GM18499 (cell line): ENCODE measurements around the gene ADD1.

Experiments
- ATAC-seq: cut with Tn5 transposase; IDR thresholded peaks from one replicate; pipeline ENCODE4 v1.9.1; 2021; ENCODE audit warnings: moderate number of reproducible peaks; ENCODE audit not compliant: insufficient read depth, unreplicated experiment

Gene ADD1

GRCh38 chr4:2855584-2855983 lies 11.9 kb downstream of the ADD1 start:
- no peak for ATAC-seq

- no peak for ATAC-seq
Measured at GRCh38 chr4:2856266-2856665, 12.6 kb downstream of the ADD1 start.

GRCh38 chr4:2857349-2857927 lies 13.8 kb downstream of the ADD1 start:
- ATAC-seq, result no peak

- ATAC-seq, result no peak
Measured at GRCh38 chr4:2858451-2859217, 15.0 kb downstream of the ADD1 start.

- ATAC-seq, result no peak
Measured at GRCh38 chr4:2859514-2859913, 15.9 kb downstream of the ADD1 start.

- ATAC-seq, result no peak
Measured at GRCh38 chr4:2860391-2861348, 17.0 kb downstream of the ADD1 start.

- ATAC-seq, result no peak
Measured at GRCh38 chr4:2861631-2862436, 18.2 kb downstream of the ADD1 start.

- no peak for ATAC-seq
Measured at GRCh38 chr4:2862528-2862927, 18.9 kb downstream of the ADD1 start.

- no peak for ATAC-seq
Measured at GRCh38 chr4:2863649-2864048, 20.0 kb downstream of the ADD1 start.

- ATAC-seq, result no peak
Measured at GRCh38 chr4:2865196-2865780, 21.6 kb downstream of the ADD1 start.

- ATAC-seq, result no peak
Measured at GRCh38 chr4:2866160-2866861, 22.7 kb downstream of the ADD1 start.

- ATAC-seq, result no peak
Measured at GRCh38 chr4:2866891-2867290, 23.2 kb downstream of the ADD1 start.

- no peak for ATAC-seq
Measured at GRCh38 chr4:2867758-2868491, 24.3 kb downstream of the ADD1 start.

GRCh38 chr4:2868877-2869487 lies 25.3 kb downstream of the ADD1 start:
- no peak for ATAC-seq

GRCh38 chr4:2869659-2870058 lies 26.0 kb downstream of the ADD1 start:
- no peak for ATAC-seq

GRCh38 chr4:2870082-2870481 lies 26.4 kb downstream of the ADD1 start:
- no peak for ATAC-seq

GRCh38 chr4:2871466-2871865 lies 27.8 kb downstream of the ADD1 start:
- ATAC-seq, result no peak

GRCh38 chr4:2871911-2872310 lies 28.3 kb downstream of the ADD1 start:
- no peak for ATAC-seq
